Thyroid gland (tissue), 4 donors: ENCODE measurements around the gene TSC22D3.

ENCODE experiments used
- CTCF ChIP-seq, 6 experiments: fragments of 200-600 bp in 3 of 6; fragments of 450-650 bp in 3 of 6; sonication (generic) in 3 of 6; IDR thresholded peaks; one replicate each; pipeline ENCODE4 v1.5.1; 2016 to 2019; ENCODE audit warnings: antibody characterized with exemption in 6 of 6, mild to moderate bottlenecking in 2 of 6, inconsistent platforms in 1 of 6, moderate library complexity in 1 of 6
- POLR2A ChIP-seq, 2 donors: fragments of 450-650 bp; IDR thresholded peaks; one replicate each; pipeline ENCODE4 v1.6.1; 2017; ENCODE audit warnings: antibody characterized with exemption in 2 of 2, mild to moderate bottlenecking in 2 of 2, moderate library complexity in 1 of 2

- TF ChIP-seq CTCF (IDR thresholded peaks at IDR 0.05) (no peak), POLR2A (IDR thresholded peaks at IDR 0.05) (no peak)
Measured at GRCh38 chrX:107760304-107761077, 15.1 kb downstream of the TSC22D3 start.
